Vagina (tissue), 2 donors: ENCODE results near the gene ITGAE.
"Not testable (repeated sequence)": the region's sequence is repeated elsewhere in the genome, so short reads cannot be mapped to it uniquely, and the experiment has no call there.

Source experiments
- CTCF ChIP-seq, 3 experiments: fragments of 450-650 bp in 2 of 3; fragments of 200-600 bp in 1 of 3; sonication (generic) in 1 of 3; IDR thresholded peaks; one replicate each; pipeline ENCODE4 v1.5.1; 2017 to 2019; ENCODE audit warnings: antibody characterized with exemption in 3 of 3, mild to moderate bottlenecking in 2 of 3, moderate library complexity in 2 of 3
- POLR2A ChIP-seq, 2 donors: fragments of 450-650 bp; IDR thresholded peaks; one replicate each; pipeline ENCODE4 v1.6.1; 2017; ENCODE audit warnings: antibody characterized with exemption in 2 of 2, mild to moderate bottlenecking in 2 of 2, moderate library complexity in 2 of 2
- POLR2AphosphoS5 ChIP-seq, 2 donors: sonication (generic); formaldehyde crosslinking; IDR thresholded peaks; one replicate each; pipeline ENCODE4 v1.9.0; 2017; ENCODE audit warnings: antibody characterized with exemption in 2 of 2, mild to moderate bottlenecking in 2 of 2, low read depth in 1 of 2; ENCODE audit not compliant: insufficient read depth in 1 of 2

- not testable (repeated sequence) for TF ChIP-seq POLR2A (IDR thresholded peaks at IDR 0.05); CTCF (IDR thresholded peaks at IDR 0.05); POLR2AphosphoS5 (IDR thresholded peaks at IDR 0.05; ENCODE audit: insufficient read depth in 1 of 2, low read depth in 1 of 2)
Observed at GRCh38 chr17:3785323-3785722, 15.7 kb downstream of the ITGAE start.
